Stimulated activated CD4-positive, alpha-beta T cell treated with anti-CD3 and anti-CD28 coated beads, TNF-alpha, amount 100 ng/mL, for 24 hours (primary cell): ENCODE measurements around the gene PARD6B.
"Not testable (repeated sequence)": the region's sequence is repeated elsewhere in the genome, so short reads cannot be mapped to it uniquely, and the experiment has no call there.

Source experiments
- DNase-seq, 3 experiments: peaks; one replicate each; pipeline ENCODE4 v3.0.0-alpha.2; 2020; ENCODE audit warnings: low read depth in 3 of 3

PARD6B gene

DNA sequence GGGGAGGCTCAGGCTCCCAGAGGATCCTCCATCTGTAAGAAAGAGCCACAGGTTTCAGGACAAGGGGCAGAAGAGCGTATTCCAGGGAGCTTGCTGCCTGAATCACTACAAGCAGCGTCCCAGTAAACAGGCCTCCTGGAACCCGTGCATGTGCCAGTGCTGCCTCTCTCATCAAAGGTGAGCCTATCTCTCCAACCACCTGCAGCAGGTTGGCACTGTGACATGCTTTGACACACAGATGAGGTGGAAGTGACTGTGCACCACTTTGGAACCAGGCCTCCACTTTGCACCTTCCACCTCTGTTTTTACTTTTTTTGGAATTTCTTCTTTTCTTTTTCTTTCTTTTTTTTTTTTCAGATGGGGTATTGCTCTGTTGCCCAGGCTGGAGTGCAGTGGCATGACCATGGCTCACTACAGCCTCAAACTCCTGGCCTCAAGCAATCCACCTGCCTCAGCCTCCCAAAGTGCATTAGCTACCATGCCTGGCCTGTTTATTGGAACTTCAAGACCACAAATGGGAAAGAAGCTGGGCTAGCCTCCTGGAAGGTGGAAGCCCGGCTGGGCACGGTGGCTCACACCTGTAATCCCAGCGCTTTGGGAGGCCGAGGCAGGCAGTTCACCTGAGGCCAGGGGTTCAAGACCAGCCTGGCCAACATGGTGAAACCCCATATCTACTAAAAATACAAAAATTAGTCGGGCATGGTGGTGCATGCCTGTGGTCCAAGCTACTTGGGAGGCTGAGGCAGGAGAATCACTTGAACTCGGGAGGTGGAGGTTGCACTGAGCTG is 27.5 kb upstream of the PARD6B start:
- not testable (repeated sequence) for DNase-seq

DNA sequence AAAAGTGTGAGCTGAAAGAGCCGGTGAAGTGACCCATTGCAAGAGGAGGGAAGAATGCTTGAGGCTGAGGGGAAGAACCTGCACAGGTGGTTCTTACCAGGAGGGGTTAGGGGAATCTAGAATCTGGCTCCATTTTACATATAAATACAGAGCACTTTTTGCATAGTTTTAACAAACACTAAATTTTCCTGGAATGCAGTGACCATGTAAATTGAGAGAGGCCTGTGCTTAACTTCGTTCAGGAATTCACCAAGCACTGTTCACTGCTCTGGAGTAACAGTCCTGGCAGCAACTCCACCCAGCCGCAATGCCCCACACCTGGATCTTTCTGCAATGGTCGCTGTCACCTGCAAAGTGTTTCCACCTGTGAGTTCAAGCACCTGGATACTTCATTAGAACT is 26.9 kb upstream of the PARD6B start:
- DNase-seq: no peak

DNA sequence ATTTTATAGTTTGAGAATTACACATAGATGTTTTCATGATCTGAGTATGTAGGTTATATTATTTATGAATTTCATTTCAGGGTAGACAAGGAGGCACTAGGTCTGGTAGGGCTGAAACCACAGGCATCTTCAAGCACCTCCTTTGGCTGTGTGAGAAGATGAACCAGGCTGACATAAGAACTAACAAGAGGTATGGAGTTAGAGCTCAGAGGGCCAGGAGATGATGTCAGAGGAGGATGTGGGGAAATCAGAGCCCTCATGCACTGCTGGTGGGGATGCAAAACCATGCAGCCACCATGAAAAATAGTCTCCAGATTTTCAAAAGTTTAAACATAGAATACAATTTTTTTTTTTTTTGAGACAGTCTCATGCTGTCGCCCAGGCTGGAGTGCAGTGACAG is 26.4 kb upstream of the PARD6B start:
- DNase-seq: no peak

DNA sequence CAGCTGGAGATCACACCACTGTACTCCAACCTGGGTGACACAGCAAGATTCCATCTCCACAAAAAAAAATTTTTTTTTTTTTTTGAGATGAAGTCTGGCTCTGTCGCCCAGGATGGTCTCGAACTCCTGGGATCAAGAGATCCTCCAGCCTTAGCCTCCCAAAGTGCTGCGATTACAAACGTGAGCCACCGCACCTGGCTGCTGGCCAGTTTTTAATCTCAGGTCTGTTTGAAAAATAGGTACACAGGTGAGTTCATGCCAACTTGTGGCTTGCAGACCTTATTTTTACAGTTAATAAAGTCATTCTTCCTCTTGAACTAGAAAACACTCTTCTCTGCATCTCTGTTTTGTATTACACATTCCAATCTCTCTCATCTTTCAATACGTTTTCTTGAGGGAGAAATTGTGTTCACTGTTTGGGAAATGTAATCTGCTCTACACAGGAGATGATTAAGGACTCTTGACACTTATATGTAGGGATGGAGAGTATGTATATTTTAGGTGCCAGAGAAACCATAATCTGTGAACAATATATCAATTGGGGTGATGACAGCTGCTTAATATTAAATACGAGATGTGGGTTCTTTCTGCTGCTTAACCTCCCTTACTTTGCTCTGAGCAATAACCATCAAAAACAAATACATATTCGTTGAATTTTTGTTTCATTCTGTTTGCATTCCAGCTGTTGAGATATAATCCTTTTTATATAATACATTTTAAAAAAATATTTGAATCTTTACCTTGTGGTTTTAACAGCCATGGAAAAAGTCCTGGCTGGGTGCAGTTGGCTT is 22.3 kb upstream of the PARD6B start:
- no peak for DNase-seq

DNA sequence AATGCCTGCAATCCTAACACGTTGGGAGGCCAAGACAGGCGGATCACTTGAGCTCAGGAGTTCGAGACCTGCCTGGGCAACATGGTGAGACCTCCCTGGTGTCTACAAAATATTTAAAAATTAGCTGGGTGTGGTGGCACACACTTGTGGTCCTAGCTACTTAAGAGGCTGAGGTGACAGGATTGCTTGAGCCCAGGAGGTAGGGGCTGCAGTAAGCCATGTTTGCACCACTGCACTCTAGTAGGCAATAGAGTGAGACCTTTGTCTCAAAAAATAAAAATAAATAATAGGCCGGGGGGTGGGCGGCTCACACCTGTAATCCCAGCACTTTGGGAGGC is 21.8 kb upstream of the PARD6B start:
- DNase-seq: no peak

DNA sequence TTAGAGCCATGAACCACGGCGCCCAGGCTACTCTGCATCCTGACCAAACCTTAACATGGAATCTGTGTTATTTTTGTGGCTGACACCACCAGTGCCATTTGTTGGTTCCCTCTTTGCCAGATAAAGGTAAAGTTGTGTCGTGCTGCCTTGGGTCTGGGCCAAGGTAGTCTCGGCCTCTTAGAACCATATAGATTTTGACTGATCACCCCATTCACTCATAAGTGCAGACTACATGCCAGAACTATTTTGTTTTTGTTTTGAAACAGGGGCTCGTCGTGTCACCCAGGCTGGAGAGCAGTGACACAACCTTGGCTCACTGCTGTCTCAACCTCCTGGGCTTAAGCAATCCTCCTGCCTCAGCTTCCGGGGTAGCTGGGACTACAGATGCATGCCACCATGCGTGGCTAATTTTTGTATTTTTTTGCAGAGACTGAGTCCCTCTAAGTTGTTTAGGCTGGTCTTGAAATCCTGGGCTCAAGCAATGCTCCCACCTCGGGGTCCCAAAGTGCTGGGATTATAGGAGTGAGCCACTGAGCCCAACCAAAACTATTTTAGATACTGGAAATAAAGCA is 20.8 kb upstream of the PARD6B start:
- DNase-seq: no peak

DNA sequence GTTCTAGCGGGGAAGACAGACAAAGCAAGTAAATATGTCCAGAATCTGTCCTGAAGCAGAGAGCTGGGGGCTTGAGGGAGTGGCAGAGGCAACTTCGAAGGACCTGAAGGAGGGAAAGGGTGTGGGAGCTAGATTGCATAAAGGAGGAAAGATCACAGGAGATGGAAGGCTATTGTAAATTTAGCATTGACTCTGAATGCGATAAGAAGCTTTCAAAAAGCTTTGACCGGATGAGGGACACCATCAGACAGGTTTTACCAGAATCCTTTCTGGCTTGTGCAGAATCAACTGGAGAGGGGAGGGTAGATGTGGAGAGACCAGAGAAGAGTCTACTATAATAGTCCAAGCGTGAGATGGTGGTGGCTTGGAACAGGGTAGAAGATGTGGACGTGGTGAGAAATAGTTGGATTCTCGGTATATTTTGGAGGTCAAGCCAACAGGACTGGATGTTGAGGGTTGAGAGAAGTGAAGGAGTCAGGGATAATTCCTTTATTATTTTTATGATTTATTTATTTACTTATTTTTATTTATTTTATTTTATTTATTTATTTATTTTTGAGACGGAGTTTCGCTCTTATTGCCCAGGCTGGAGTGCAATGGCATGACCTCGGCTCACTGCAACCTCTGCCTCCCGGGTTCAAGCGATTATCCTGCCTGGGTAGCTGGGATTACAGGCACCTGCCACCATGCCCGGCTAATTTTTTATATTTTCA is 20.1 kb upstream of the PARD6B start:
- DNase-seq: no peak

DNA sequence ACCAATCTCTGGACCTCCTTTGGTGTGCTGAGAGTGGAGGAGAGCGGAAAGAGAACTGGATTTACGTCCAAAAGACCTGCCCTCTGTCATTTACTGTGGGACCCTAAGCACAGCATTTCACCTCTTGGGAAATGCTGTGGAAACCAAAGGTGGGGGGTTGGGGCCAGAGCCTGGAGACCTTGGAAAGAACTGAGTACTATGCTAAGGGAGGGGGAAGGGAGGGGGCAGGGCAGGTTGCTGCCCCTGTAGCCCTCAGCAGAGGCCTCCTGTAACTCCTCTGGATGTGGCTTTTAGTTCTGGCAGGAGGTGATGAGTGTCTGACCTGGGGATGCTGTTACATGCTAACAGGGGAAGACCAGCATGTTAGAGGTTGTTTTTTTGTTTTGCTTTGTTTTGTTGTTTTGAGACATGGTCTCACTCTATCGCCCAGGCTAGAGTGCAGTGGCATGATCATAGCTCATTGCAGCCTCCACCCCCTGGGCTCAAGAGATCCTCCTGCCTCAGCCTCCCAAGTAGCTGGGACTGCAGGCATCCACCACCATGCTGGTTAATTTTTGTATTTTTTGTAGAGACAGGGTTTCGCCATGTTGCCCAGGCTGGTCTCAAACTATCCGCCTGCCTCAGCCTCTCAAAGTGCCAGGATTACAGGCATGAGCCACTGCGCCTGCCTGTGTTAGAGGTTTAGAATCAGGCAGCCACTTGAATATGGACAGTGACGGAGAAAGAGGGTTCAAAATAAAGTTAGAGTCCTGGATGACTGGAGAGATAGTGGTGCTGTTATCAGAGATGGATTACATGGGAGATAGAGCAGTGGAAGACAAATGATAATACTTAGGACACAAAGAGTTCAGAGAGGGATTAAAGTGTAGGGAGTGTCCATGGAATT is 18.4 kb upstream of the PARD6B start:
- no peak for DNase-seq

DNA sequence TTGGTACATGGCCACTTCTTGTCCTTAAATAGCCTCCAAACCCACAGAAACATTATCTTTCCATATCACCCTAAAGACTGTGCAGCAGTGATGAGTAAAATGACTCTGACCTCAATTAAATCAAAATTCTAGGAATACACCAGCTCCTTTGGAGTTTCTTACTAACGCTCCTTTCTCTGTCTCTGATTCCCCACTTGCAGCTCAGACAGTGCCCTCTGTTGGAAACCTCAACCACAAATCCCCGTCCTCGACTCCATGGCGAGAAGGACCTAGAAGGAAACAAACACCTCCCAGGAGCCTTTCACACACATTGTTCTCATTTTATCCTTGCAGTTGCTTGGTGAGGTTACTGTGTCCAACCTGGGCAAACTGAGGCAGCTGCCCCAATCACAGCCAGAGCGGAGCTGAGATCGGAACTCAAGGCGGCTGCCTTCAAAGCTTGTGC is 17.7 kb upstream of the PARD6B start:
- DNase-seq: no peak

DNA sequence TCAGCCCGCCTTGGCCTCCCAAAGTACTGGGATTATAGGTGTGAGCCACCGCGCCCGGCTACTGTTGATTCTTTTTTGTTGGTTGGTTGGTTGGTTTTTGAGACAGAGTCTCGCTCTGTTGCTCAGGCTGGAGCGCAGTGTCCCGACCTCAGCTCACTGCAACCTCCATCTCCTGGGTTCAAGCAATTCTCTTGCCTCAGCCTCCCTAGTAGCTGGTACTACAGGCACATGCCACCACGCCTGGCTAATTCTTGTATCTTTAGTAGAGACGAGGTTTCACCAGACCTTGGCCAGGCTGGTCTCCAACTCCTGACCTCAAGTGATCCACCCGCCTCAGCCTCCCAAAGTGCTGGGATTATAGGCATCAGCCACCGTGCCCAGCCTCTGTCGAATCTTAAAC is 17.0 kb upstream of the PARD6B start:
- not testable (repeated sequence) for DNase-seq

DNA sequence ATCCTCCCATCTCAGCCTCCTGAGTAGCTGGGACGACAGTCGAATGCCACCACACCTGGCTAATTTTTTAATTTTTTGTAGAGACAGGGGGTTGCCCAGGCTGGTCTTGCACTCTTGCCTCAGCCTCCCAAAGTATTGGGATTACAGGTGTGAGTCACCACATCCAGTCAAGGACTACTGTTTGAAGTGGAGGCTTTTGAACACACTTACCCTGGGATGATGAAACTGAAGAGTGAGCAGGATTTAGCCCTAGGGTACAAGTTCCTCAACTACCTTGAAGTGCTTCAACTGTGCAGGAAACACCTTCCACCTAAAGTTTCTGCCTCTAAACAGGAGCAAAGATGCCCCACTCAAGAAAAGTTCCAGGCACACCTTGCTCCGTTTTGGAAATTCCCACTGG is 15.7 kb upstream of the PARD6B start:
- DNase-seq: no peak

DNA sequence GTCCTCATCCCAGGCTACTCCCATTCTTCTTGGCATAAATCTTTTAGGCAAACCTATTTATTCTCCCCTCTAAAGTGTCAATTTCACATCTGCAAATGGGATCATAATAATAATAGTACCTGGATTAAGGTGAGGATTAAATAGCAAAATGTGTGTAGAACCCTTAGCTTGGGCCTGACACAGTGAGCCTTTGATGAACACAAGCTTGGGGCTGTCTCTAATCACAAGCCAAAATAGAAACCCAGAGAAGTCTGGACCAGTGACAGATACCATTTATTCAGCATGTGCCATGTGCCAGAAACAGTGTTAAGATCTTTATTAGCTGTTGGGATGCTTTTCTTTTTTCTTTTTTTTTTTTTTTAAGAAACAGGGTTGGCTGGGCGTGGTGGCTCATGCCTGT is 14.9 kb upstream of the PARD6B start:
- no peak for DNase-seq

DNA sequence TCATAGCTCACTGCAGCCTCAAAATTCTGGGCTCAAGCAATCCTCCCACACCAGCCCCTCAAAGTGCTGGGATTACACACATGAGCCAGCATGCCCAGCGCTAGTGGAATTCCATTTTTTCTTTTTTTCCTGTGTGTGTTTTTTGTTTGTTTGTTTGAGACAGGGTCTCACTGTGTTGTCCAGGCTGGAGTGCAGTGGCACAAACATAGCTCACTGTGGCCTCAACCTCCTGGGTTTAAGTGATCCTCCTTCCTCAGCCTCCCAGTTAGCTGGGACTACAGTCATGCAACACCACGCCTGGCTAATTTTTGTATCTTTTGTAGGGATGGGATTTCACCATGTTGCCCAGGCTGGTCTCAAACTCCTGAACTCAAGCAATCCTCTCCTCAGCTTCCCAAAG is 14.1 kb upstream of the PARD6B start:
- no peak for DNase-seq

DNA sequence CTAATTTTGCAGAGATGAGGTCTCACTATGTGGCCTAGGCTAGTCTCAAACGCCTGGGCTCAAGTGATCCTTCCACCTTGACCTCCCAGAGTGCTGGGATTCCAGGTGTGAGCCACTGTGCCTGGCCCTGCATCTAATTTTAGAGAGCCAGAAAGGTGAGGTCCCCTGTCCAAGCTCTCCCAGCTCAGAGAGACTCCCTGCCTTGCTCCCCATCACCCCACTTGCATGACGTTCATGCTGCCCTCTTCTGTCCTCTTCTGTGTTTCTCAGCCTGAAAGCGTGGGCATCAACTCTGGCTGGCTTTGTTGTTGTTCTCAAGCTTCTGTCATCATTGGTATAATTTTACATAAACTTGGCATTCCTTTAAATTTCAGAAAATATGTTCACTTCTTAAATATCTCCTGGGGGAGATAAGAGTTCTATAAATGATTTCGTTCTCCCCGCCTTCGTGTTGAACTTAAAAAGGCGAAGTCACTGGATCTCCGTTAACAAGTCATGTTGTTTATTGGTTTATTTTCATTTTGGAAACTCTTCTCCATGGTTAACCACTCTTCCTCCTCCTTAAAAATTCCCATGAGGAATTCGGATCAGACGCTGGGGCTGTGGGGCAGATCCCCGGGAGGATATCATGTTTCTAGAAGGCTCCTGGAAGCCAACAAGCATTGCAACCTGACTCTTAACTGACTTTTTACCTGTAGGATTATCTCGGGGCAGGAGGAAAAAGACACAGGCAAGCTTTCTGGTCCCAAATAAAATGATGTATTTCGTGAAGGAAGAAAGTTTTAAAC is 13.2 kb upstream of the PARD6B start:
- DNase-seq: no peak

DNA sequence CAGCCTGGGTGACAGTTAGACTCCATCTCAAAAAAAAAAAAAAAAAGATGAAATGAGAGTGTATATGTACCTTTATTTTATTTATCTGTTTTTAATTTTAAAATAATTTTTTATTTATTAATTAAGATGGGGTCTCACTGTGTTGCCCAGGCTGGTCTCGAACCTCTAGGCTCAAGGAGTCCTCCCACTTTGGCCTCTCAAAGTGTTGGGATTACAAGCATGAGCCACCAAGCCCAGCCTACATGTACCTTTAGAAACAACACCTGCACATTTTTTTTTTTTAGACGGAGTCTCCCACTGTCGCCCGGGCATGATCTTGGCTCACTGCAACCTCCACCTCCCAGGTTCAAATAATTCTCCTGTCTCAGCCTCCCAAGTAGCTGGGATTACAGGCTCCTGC is 12.1 kb upstream of the PARD6B start:
- no peak for DNase-seq

DNA sequence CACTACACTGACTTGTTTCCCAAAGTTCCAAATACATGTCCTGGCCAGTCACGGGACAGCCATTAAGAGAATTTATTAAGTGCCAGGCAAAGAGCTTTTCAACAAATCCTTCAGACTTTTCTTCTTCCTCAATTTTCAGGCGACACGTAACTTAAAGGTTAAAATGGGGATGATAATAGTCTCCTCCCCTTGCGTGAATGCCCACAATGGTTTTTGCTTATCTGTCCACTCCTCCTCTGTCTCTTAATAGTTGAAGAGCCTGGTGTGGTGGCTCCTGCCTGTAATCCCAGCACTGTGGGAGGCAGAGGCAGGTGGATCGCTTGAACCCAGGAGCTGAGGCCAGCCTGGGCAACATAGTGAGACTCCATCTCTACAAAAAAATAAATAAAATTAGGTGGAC is 11.4 kb upstream of the PARD6B start:
- no peak for DNase-seq

DNA sequence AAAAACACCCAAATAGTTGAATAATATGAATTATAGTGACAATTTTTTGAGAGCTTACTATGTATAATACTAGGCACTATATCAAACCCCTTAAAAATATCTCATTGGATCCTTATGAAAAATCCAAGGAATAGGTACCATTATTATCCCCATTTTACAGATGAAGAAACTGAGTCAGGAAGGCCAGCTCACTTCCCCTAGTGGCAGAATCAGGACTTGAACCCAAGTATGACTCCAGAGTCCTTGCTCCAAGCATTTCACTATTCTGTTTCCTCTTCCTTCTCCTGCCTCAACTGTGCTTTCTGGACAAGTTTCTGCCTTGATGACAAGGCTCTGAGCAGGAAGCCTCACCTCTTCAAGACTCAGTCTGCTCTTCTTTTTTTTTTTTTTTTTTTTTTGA is 10.8 kb upstream of the PARD6B start:
- DNase-seq: no peak

DNA sequence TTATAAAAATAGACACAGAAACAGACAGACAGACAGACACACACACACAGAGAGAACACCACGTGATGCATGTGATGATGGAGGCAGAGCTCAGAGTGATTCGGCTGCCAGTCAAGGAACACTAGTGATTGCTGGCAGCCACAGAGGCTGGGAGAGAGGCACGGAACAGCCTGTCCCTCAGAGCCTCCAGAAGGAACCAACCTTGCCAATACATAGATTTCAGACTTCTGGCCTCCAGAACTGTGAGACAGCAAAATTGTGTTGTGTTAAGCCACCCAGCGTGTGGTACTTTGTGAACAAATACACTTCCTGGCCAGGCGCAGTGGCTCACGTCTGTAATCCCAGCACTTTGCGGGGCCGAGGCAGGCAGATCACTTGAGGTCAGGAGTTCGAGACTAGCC is 9.5 kb upstream of the PARD6B start:
- DNase-seq: no peak

DNA sequence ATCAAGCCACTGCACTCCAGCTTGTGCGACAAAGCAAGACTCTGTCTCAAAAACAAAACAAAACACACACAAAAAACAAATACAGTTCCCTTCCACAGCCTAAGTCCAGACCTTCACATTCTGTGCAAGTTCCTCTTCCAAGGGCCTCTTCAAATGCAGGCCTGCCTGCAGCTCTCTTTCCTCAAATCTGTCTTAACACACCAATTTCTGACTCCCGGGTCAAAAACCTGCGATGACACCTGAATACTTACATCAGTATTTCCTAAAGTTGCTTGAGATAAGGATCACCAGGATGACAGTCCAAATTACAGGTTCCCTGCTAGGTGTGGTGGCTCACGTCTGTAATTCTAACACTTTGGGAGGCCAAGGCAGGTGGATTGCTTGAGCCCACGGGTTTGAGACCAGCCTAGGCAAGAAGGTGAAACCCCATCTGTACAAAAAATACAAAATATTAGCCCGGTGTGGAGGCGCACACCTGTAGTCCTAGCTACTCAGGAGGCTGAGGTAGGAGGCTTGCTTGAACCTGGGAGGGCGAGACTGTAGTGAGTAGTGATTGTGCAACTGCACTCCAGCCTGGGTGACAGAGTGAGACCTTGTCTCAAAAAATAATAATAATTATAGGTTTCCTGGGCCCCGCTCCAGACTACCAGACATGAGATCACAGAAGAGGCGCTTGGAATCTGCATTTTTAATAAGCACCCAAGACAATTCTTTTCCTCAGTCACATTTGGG is 8.8 kb upstream of the PARD6B start:
- no peak for DNase-seq

DNA sequence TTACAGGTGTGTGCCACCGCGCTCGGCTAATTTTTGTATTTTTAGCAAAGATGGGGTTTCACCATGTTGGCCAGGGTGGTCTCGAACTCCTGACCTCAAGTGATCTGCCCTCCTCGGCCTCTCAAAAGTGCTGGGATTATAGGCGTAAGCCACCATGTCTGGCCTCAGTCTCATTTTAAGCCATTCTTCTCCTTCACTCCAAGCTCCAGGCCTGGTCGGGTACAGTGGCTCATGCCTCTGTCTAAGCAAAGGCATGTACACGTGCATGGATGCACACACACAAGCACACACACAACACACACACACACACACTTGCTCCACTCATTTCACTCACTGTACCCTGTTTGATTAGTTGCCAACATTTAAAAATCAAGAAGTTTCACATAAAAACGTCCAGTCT is 7.7 kb upstream of the PARD6B start:
- DNase-seq: no peak
